Epidermal melanocyte (primary cell): ENCODE data around the gene ST6GALNAC6.

Source experiments
- DNase-seq: peaks from one replicate; pipeline ENCODE4 v3.0.0; 2011; ENCODE audit warnings: low spot score; ENCODE audit not compliant: insufficient read length

The ST6GALNAC6 gene

GRCh38 chr9:127934248-127934647 lies 34.8 kb upstream of the ST6GALNAC6 start:
- DNase-seq = no peak

- DNase-seq = peak; percentile 42
These were observed 31.9 kb upstream of the ST6GALNAC6 start for GRCh38 chr9:127931092-127931881.

- peak; percentile 99 for DNase-seq
These were observed 31.1 kb upstream of the ST6GALNAC6 start, which contains the start of gene PIP5KL1 for GRCh38 chr9:127930231-127931091. PIP5KL1 (minus strand) TSS chr9:127930777; CDS start chr9:127930752, 25 bp downstream.

GRCh38 chr9:127929625-127929979 lies 30.2 kb upstream of the ST6GALNAC6 start:
- DNase-seq = no peak

- no peak for DNase-seq
These were observed 29.5 kb upstream of the ST6GALNAC6 start for GRCh38 chr9:127928676-127929624.

GRCh38 chr9:127927988-127928675 lies 28.7 kb upstream of the ST6GALNAC6 start:
- no peak for DNase-seq

- no peak for DNase-seq
These were observed 28.0 kb upstream of the ST6GALNAC6 start for GRCh38 chr9:127927201-127927987.

- no peak for DNase-seq
These were observed 27.4 kb upstream of the ST6GALNAC6 start for GRCh38 chr9:127926906-127927200.

- DNase-seq = no peak
These were observed 26.8 kb upstream of the ST6GALNAC6 start for GRCh38 chr9:127925959-127926905.

GRCh38 chr9:127924736-127925444 lies 25.5 kb upstream of the ST6GALNAC6 start:
- DNase-seq = no peak

GRCh38 chr9:127923771-127924170 lies 24.4 kb upstream of the ST6GALNAC6 start:
- no peak for DNase-seq

GRCh38 chr9:127923046-127923445 lies 23.6 kb upstream of the ST6GALNAC6 start:
- DNase-seq = no peak

- DNase-seq = peak; percentile 86
These were observed 22.2 kb upstream of the ST6GALNAC6 start for GRCh38 chr9:127921557-127922120.

GRCh38 chr9:127920794-127921193 lies 21.4 kb upstream of the ST6GALNAC6 start:
- no peak for DNase-seq

GRCh38 chr9:127919253-127919815 lies 19.9 kb upstream of the ST6GALNAC6 start:
- peak; percentile 79 for DNase-seq

- DNase-seq = no peak
These were observed 19.0 kb upstream of the ST6GALNAC6 start for GRCh38 chr9:127918183-127919107.

GRCh38 chr9:127917603-127918002 lies 18.2 kb upstream of the ST6GALNAC6 start:
- DNase-seq = no peak
